ENCODE results near the gene LTC4S.
"Not testable (repeated sequence)": the region's sequence is repeated elsewhere in the genome, so short reads cannot be mapped to it uniquely, and the experiment has no call there.

Gene LTC4S, protein sequence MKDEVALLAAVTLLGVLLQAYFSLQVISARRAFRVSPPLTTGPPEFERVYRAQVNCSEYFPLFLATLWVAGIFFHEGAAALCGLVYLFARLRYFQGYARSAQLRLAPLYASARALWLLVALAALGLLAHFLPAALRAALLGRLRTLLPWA

DNA sequence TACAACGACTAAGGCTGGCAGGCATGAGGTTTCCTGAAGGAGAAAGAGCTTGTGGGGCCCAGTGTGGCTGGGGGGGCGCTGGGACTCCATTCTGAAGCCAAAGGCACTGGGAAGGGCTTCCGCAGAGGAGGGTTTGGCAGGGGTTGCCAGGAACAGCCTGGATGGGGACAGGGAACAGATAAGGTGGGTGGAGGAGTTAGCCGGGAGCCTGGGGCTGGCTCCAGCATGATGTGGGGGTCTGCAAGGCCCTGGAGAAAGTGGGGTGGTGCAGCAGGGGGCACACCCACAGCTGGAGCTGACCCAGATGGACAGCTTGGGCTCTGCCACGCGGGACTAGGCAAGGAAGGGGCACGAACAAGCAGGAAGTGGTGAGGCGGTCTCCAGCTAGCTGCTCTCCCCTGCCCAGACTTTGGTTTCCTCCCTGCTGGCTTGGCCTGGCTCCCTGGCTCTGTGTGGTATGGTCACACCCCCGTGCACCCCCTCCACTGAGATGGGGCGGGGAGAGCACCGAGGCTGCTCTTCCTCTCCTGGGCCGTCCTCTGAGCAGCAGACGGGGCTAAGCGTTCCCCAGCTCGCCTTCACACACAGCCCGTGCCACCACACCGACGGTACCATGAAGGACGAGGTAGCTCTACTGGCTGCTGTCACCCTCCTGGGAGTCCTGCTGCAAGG is at the start of gene LTC4S:
Gene LTC4S (plus strand): TSS at position 519 of the 672 bp plus-strand sequence. CDS start 95 bp downstream, at position 614.
- DNase-seq: peak in 11 of 14 donors; percentile 6 to 75 (median 53)

DNA sequence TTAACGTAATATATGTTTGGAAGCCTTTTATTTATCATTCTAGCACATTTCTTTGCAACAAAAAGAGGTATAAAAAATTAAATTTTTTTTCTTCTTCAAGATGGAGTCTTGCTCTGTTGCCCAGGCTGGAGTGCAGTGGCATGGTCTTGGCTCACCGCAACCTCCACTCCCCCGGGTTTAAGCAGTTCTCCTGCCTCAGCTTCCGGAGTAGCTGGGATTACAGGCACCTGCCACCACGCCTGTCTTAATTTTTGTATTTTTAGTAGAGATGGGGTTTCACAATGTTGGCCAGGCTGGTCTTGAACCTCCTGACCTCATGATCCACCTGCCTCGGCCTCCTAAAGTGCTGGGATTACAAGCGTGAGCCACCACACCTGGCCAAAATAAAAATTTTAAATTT is 49.7 kb upstream of the LTC4S start:
- not testable (repeated sequence) for DNase-seq

DNA sequence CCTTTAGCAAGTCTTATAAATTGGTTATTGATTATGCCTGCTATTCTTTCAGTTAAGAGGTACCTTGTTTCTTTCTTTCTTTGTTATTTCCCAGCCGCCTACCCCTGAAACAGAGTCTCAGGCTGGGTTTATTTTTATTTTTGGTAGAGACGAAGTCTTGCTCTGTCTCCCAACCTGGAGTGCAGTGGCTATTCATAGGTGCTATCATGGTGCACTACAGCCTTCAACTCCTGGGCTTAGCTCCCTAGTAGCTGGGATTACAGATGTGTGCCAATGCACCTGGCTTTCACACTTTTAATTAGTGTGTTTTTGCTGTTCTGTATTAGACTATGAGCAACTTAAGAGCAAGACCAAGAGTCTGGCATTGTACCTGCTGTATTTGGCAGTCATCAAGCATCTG is 46.9 kb upstream of the LTC4S start:
- no peak for DNase-seq

DNA sequence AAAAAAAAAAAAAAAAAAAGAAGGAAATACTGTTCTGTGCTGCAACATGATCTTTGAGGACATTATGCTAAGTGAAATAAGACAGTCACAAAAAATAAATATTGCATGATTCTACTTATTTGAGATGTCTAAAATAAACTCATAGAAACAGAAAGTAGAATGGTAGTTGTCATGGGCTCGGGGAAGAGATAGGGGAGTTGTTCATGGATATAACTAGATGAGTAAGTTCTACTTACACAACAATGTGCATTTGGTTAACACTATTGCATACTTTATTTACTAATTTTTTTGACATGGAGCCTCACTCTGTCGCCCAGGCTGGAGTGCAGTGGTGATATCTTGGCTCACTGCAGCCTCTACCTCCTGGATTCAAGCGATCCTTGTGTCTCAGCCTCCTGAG is 46.0 kb upstream of the LTC4S start:
- no peak for DNase-seq

DNA sequence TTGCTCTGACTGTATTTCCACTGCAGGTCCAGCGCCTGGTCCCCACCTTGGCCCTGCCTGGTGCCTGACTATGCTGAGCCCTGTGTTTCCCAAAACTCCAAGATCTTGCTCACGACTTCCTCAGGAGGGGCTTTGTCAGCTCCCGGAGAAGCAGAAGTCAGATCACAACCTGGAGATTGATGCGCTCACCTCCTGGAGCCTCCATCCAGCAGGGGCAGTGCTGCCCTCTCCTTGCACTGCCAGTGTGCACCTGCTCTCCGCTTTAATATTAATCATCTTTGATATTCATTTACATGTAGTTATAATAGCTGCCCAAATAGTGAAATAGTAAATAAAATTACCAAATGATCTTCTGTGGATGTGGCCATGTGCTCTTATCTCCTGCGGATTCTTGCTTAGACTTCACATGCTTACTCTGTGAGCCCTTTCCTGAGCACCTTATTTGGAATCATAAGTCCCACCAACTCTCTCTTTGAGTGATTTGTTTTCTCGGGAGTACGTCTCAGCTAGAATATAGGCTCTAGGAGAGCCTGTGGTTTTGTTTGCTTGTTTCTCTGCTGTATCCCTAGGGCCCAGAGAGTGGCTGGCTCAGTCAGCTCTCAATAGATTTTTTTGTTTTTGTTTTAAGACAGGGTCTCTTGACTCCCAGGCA is 43.8 kb upstream of the LTC4S start:
- DNase-seq: no peak

DNA sequence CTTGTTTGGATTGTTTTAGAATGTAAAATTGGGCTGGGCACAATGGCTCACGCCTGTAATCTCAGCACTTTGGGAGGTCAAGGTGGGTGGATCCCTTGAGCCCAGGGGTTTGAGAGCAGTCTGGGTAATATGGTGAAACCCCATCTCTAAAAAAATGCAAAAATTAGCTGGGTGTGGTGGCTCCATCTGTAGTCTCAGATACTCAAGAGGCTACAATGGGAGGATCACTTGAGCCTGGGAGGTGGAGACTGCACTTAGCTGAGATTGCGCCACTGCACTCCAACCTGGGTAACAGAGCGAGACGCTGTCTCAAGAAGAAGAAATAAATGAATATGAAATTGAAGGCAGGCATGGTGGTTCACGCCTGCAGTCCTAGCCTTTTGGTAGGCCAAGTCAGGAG is 39.8 kb upstream of the LTC4S start:
- no peak for DNase-seq

DNA sequence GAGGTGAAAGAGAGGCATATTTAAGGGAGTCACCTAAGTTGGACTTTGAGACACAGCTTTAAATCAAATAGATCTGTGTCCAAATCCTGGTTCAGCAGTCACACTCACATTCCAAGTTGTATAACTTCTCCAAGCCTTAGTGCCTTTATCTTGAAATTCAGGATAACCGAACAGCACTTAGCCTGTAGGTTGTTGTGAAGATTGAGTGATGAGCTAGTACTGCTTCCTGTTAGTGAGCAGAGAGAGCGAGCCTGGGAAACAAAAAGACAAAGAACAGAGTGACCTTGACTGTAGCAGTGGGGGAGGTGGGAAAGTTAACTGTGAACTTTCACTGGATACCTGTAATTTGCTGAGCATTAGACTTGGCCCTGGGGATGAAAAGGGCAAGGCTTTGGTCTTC is 38.8 kb upstream of the LTC4S start:
- DNase-seq: no peak

DNA sequence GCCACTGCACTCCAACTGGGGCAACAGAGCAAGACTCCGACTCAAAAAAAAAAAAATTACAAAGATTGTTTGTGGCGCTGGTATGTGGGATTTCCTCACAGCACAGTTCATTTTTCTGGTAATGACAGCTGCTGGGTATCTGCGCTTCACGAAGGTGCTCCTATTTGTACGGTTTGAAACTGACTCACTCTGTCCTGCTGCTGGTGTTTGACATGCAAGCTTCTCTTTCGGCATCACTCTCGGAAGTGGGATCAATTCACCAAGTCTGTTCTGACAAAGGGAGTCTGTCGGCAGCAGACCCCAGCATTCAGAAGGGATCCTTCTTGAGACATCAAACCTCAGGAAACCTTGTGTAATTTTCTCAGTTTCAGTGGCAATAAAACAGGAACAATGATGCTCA is 34.8 kb upstream of the LTC4S start:
- DNase-seq: no peak

DNA sequence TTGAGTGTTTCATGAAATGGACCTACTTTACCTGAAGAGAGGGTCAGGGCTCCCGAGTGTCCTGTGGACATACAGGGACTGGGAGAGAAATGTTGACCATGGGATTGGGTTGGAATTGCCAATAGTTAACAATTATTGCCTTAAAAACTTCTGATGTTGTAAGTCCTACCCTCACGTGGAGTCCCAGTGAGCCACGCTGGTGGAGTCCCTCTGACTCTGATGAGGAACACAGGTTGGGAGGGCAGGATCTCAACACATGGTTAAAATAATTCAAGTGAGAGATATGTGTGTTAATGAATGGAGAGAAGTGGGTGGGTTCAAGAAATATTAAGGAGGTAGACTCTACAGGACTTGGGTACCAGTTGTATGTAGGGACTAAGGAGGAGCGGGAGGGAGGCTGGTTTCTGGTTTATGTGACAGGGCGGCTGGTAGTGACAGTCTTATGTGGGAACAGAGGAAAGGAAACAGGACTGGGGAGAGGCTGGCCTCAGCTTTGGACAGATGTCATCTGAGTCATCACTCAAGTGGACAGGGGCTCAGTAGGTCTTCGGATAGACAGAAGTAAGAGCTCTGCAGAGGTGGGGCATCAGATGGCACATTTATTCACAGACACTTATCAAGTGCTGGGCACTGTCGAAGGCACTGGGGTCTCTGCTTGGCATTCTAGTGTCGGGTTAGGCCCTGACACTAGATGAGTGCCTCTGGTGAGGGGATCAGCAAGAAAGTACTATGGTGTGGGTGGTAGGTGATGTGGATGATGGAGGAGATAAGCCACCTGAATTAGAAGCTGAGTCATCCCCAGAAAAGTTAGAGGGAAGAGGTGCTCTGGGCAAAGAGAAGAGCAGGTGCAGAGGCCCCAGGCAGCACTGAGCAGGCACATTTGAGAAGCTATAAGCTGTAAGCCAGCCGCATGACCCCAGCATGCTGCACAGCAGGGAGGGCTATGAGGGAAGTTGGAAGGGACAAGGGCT is 33.9 kb upstream of the LTC4S start:
- no peak for DNase-seq

DNA sequence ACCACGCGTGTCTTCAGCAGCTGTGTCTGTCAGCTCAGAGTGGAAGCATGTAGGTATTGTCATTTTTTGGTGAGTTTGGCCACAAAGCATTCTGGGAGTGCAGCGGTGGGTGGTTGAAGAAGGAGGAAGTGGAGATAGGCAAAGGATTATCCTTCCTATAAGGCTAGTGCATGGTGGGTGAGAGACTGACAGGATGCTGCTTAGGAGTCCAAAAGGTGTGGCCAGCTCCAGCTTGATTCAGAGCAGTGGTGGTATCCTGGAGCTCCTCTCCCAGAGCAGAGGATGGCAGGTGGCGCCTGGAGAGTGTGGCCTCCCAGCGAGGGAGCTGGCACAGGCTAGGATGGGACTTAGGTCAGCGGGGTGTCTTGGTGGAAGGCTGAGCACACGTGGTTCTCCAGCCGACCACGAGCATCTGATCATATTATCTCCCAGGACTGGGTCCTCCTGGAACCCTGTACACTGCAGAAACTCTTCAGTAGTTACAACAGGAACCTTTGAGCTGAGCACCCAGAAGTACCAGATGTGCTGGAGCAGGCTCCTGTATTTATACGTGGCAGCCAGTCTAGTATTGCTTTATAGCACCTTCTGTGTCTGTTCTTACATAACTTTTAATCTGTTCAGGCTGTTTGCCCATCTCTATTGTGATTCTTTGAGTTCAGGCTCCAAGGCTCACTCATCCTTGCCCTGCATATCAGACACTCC is 31.6 kb upstream of the LTC4S start:
- peak in 2 of 14 donors; percentile 4 to 23 for DNase-seq

DNA sequence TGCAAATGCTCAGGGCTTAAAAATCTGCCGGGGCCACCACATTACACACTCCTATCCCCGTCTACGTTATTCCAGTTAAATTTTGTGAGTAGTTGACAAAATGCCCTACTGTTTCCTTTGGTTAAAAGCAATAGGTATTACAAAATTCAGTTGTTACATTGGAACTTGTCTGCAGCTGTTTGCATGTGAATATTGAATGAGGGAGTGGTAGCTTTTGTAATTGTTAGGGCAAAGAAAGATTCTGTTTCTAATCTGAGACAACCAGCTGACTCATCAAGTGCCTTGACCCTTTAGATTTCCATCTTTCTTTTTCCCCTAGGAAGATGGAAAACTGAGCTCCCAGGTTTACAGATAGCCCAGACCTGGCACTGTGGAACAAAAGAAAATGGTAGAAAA is 31.0 kb upstream of the LTC4S start:
- no peak for DNase-seq

DNA sequence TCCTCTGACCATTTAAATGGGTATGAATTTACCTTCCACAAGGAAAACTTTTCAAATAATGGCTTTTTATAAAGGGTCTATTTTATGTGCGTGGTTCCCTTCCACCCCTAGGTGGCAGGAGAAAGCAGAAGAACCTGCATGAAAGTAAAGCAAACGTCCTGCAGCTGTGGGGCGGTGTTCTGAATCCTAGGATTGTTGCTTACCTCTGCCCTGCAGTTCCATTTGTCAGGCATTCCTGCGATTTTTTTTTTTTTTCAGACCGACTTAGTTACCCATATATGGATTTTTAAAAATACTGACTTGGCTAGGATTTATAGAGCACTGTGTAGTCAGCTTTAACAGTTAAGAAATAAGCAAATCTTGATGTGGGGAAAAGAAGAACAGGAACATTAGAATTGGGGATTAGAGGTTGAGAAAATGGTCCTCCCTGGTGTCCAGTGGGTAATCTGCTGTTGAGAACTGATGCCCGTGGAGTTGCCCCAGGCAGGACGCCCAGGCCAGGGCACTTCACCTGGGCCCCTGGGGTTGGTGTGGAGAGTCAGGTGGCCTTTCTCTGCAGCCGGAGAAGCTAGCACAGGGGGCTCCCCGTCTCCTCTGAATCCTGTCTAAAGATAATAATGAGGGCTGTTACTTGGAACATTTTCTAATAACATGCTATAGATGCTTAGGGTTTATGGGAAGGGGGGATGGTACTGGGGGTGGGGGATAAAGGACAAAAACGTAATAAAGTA is 30.4 kb upstream of the LTC4S start:
- DNase-seq: peak in 7 of 14 donors; percentile 2 to 51 (median 19)

DNA sequence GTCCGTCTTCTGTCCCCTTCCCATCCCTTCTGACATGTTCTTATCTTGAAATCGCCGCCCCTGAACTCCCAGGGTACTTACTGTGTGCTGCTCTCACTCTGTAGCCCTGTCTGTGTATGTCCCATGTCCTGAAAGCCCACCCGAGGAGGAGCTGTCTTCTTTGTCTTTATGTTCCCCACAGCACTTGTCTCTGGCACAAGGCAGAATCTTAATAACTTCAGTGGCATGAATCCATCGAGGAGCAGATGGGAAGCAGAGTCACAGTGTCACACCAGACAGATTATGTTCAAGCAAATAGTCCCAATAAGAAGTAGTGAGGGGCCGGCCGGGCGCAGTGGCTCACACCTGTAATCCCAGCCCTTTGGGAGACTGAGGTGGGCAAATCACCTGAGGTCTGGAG is 29.7 kb upstream of the LTC4S start:
- no peak for DNase-seq

DNA sequence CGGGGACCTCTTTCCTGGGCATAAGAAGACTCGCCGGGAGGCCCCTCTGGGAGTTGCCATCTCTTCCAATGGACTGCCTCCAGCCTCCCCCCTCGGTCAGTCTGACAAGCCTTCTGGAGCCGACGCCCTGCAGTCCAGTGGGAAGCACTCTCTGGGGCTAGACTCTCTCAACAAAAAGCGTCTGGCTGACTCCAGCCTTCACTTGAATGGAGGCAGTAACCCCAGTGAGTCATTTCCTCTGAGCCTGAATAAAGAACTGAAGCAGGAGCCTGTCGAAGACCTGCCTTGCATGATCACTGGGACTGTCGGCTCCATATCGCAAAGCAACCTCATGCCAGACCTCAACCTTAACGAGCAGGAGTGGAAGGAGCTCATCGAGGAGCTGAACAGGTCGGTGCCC is 28.4 kb upstream of the LTC4S start:
- DNase-seq: peak in 1 of 14 donors; percentile 38

DNA sequence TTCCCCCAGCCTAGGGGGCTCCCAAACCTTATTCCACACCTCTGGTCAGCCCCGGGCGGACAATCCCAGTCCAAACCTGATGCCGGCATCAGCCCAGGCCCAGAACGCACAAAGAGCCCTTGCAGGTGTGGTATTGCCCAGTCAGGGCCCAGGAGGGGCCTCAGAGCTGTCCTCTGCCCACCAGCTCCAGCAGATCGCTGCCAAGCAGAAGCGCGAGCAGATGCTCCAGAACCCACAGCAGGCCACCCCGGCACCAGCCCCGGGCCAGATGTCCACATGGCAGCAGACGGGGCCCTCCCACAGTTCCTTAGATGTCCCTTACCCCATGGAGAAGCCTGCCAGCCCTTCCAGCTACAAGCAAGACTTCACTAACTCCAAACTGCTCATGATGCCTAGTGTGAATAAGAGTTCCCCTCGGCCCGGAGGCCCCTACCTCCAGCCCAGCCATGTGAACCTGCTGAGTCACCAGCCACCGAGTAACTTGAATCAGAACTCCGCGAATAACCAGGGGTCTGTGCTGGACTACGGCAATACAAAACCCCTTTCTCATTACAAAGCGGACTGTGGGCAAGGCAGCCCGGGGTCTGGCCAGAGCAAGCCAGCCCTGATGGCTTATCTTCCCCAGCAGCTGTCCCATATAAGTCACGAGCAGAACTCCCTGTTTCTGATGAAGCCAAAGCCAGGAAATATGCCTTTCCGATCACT is 27.6 kb upstream of the LTC4S start:
- DNase-seq: peak in 1 of 14 donors; percentile 47

DNA sequence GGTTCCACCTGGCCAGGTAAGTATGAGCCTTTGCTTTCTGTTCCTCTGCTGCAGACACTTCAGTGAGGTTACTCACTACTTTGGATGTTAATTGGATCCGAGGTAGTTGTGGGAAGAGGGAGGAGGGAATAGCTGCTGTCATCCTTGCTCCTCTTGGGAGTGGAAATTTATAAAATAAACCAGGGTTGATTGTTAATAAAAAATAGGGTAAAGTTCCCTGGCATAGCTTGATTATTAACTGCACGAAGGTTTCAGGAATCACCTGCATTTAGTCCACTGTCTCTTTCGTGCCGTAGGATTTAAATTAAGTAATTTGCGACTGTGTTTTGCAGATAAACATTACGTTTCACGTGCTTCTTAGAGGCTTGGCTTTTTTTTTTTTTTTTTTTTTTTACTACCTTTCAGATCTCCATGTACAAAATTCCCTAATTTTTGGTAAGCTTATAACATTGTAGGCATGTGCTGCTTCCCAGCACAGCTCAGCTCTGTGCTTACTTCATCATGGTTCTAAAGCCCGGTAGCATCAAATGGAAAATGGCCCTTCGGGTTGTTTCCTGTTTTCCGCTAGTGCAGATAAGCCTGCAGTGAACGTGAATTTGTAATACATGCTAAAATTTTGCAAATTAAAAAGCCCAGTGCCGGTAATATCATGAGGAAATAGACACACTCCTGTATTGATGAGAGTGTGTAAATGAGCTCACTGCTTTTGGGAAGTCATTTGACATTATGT is 26.9 kb upstream of the LTC4S start:
- no peak for DNase-seq

DNA sequence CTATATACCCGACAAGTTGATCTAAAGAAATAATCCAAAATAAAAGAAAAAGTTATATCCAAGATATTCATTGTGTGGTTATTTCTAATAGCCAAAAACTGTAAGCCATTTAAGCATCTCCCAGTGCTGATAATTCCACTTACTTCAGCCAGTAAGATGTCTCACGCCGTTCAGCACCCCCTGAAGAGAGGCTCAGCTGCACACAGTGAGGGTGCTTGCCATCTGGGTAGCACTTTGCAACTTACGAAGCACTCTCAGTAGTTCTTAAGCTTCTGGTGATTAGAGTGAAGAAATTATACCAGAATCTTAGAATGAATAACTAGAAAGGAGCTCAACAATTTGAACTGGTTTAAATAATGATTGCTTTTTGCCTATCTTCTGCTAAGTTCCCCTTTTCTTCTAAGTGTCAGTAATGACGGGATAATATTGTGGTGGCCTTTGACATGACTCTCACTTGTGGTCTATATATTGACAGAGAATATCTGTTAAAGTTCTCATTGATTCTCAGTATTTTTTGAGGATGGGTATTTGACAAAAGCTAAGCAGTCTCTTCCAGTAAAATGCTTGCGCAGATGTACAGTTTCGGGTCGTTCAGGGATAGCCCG is 26.2 kb upstream of the LTC4S start:
- no peak for DNase-seq

DNA sequence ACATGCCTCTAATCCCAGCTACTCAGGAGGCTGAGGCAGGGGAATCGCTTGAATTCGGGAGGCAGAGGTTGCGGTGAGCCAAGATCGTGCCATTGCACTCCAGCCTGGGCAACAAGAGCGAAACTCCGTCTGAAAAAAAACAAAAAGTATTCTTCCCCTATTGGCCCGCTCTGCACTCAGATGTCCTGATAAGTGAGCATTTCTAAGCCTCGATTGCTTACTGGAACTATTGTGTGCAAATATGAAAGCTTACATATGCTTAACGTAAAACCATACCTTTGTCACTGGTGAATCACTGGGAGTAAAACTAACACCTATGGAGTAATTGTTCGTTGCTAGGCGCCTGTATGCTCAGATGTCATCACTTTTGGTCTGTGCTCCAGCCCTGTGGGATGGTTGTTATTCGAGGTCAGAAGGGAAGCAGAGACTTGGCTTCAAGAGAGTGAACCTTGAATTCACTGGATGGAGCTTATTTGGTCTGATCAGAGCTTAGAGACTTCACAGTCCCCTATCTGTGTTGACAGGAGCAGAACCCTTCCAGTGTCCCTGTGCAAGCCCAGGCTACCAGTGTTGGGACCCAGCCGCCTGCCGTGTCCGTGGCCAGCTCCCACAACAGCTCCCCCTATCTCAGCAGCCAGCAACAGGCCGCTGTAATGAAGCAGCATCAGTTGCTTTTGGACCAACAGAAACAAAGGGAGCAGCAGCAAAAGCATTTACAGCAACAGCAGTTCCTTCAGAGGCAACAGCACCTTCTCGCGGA is 25.3 kb upstream of the LTC4S start:
- no peak for DNase-seq

DNA sequence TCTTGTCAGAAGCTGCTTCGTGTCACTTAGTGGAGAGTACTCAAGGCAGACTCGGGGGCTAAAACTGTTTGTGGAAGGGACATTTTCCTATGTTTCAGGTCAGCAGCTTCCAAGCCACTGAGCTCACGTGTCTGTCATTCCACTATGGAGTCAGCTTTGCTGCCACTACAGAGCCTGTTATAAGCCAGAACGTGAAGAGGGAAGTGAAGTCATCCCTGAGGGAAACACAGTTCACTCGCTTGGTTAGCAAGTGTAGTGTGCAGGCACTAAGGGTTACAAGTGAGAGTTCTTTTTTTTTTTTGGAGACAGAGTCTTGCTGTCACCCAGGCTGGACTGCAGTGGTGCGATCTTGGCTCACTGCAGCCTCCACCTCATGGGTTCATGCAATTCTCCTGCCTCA is 24.5 kb upstream of the LTC4S start:
- DNase-seq: no peak
